H1 (cell line): Measurements from ENCODE around the gene USP12. TPM values are rescaled to one million over a fixed set of nuclear protein-coding genes. Genes with fewer than 3 reads are reported as not detected.

Experiments used
- CTCF ChIA-PET: fragments of 300-600 bp; sonication (Branson Sonifier 250); formaldehyde crosslinking; loops from one replicate; lab custom pipeline; 2021; ENCODE audit not compliant: partially characterized antibody; lab: Charles Lee
- POLR2A ChIA-PET: fragments of 300-600 bp; sonication (Branson Sonifier 250); formaldehyde crosslinking; loops from one replicate; lab custom pipeline; 2021; ENCODE audit warnings: inconsistent platforms; ENCODE audit not compliant: partially characterized antibody; lab: Charles Lee
- DNase-seq, 2 experiments: peaks; one replicate each; pipeline versions ENCODE4 v3.0.0 to v3.0.0-alpha.2; 2010 to 2022; ENCODE audit warnings: low spot score in 2 of 2, low read depth in 1 of 2, mixed read lengths in 1 of 2
- FAIRE-seq: peaks from 2 replicates; lab custom pipeline; 2011; peaks lifted over from hg19 to GRCh38; lab: Jason Lieb, UNC
- H2AFZ ChIP-seq: 2 replicates; pipeline ENCODE4 v1.8.1; 2012; ENCODE audit warnings: low read length, inconsistent platforms
- H2AK5ac ChIP-seq: 2 replicates; pipeline ENCODE4 v1.6.1; 2013; ENCODE audit warnings: low read depth, low read length
- H2BK120ac ChIP-seq: replicated peaks from 2 replicates; pipeline ENCODE3; 2013; ENCODE audit warnings: low read depth, low read length, inconsistent platforms
- H2BK12ac ChIP-seq: 2 replicates; pipeline ENCODE4 v1.6.1; 2013; ENCODE audit warnings: low read depth, low read length
- H2BK15ac ChIP-seq: 2 replicates; pipeline ENCODE4 v1.6.1; 2013; ENCODE audit warnings: low read length
- H2BK20ac ChIP-seq: 2 replicates; pipeline ENCODE4 v1.6.1; 2013; ENCODE audit warnings: low read length
- H2BK5ac ChIP-seq: 2 replicates; pipeline ENCODE4 v1.6.1; 2013; ENCODE audit warnings: low read depth, low read length
- H3K14ac ChIP-seq: 2 replicates; pipeline ENCODE4 v1.6.1; 2013; ENCODE audit warnings: inconsistent platforms; ENCODE audit not compliant: insufficient read length
- H3K18ac ChIP-seq: 2 replicates; pipeline ENCODE4 v1.6.1; 2013; ENCODE audit warnings: low read length; ENCODE audit errors: extremely low read depth
- H3K23ac ChIP-seq: 2 replicates; pipeline ENCODE4 v1.6.1; 2013; ENCODE audit warnings: inconsistent platforms; ENCODE audit not compliant: insufficient read length
- H3K23me2 ChIP-seq: 2 replicates; pipeline ENCODE4 v1.6.1; 2013; ENCODE audit warnings: low read depth, low read length
- H3K27ac ChIP-seq: 2 replicates; pipeline ENCODE4 v1.6.1; 2011; ENCODE audit warnings: low read depth, low read length, inconsistent platforms
- H3K27me3 ChIP-seq, 4 experiments: replicated peaks in 1 of 4; 1 replicate in 1 of 4; 2 replicates in 3 of 4; pipeline versions ENCODE4 v1.6.1 to v1.8.1; 2011 to 2013; ENCODE audit warnings: low read length in 3 of 4, mild to moderate bottlenecking in 3 of 4, inconsistent platforms in 2 of 4, mixed read lengths in 2 of 4, moderate library complexity in 1 of 4; ENCODE audit not compliant: control insufficient read depth in 3 of 4, insufficient read depth in 3 of 4; ENCODE audit errors: extremely low read depth in 1 of 4
- H3K36me3 ChIP-seq, 4 experiments: 2 replicates each; pipeline versions ENCODE4 v1.6.1 to v1.8.1; 2011 to 2013; ENCODE audit warnings: mild to moderate bottlenecking in 4 of 4, low read length in 3 of 4, moderate library complexity in 2 of 4, control low read depth in 1 of 4, inconsistent platforms in 1 of 4; ENCODE audit not compliant: insufficient read depth in 4 of 4, control insufficient read depth in 2 of 4
- H3K4ac ChIP-seq: replicated peaks from 2 replicates; pipeline ENCODE3; 2013; ENCODE audit warnings: low read length, low read depth, mixed read lengths, inconsistent platforms; ENCODE audit not compliant: insufficient read length
- H3K4me1 ChIP-seq, 4 experiments: replicated peaks in 1 of 4; 1 replicate in 1 of 4; 2 replicates in 3 of 4; pipeline versions ENCODE4 v1.6.1 to v1.8.1; 2011 to 2013; ENCODE audit warnings: low read length in 3 of 4, inconsistent platforms in 2 of 4, mixed read lengths in 1 of 4; ENCODE audit not compliant: insufficient read depth in 4 of 4, control insufficient read depth in 3 of 4
- H3K4me2 ChIP-seq, 2 experiments: 2 replicates each; pipeline versions ENCODE4 v1.6.1 to v1.8.1; 2011 to 2013; ENCODE audit warnings: low read depth in 2 of 2, low read length in 2 of 2, control low read depth in 1 of 2, inconsistent platforms in 1 of 2, mild to moderate bottlenecking in 1 of 2; ENCODE audit not compliant: insufficient read depth in 1 of 2
- H3K4me3 ChIP-seq, 4 experiments: fragments of 200-600, 300-600 bp in 1 of 4; sonication (generic), shearing (Covaris generic), sonication (Bioruptor Twin) in 1 of 4; 2 replicates each; pipeline versions ENCODE4 v1.5.1 to v1.8.1; 2011 to 2016; ENCODE audit warnings: low read length in 4 of 4, low read depth in 3 of 4, control low read depth in 2 of 4, inconsistent platforms in 2 of 4, mild to moderate bottlenecking in 2 of 4, mixed read lengths in 1 of 4, moderate library complexity in 1 of 4; ENCODE audit not compliant: insufficient read depth in 2 of 4; ENCODE audit errors: extremely low read depth in 1 of 4
- H3K56ac ChIP-seq: replicated peaks from 2 replicates; pipeline ENCODE3; 2013; ENCODE audit warnings: low read depth, mild to moderate bottlenecking, mixed read lengths, low read length, inconsistent platforms; ENCODE audit not compliant: insufficient read length
- H3K79me1 ChIP-seq: 2 replicates; pipeline ENCODE4 v1.6.1; 2013; ENCODE audit warnings: low read depth, low read length, control low read depth
- H3K79me2 ChIP-seq, 2 experiments: 2 replicates each; pipeline versions ENCODE4 v1.6.1 to v1.8.1; 2012 to 2013; ENCODE audit warnings: low read length in 2 of 2, mild to moderate bottlenecking in 2 of 2, inconsistent platforms in 1 of 2; ENCODE audit not compliant: insufficient read depth in 2 of 2, control insufficient read depth in 1 of 2
- H3K9ac ChIP-seq, 4 experiments: replicated peaks in 1 of 4; 1 replicate in 1 of 4; 2 replicates in 3 of 4; pipeline versions ENCODE4 v1.6.1 to v1.8.1; 2011 to 2013; ENCODE audit warnings: low read depth in 3 of 4, low read length in 3 of 4, control low read depth in 2 of 4, mild to moderate bottlenecking in 2 of 4, moderate library complexity in 2 of 4, inconsistent platforms in 1 of 4; ENCODE audit errors: extremely low read depth in 1 of 4
- H3K9me3 ChIP-seq, 2 experiments: 2 replicates each; pipeline versions ENCODE4 v1.6.1 to v1.8.1; 2012 to 2013; ENCODE audit warnings: mild to moderate bottlenecking in 2 of 2, moderate library complexity in 2 of 2, control low read depth in 1 of 2, inconsistent platforms in 1 of 2, low read depth in 1 of 2, low read length in 1 of 2, mixed read lengths in 1 of 2; ENCODE audit not compliant: insufficient read depth in 2 of 2
- H4K20me1 ChIP-seq, 2 experiments: replicated peaks in 1 of 2; 2 replicates each; pipeline versions ENCODE3 to v1.8.1; 2011 to 2013; ENCODE audit warnings: inconsistent platforms in 2 of 2, low read length in 2 of 2, mild to moderate bottlenecking in 1 of 2; ENCODE audit not compliant: insufficient read depth in 2 of 2, control insufficient read depth in 1 of 2
- H4K5ac ChIP-seq: 2 replicates; pipeline ENCODE4 v1.6.1; 2013; ENCODE audit warnings: low read length, low read depth, mixed read lengths, inconsistent platforms; ENCODE audit not compliant: insufficient read length
- H4K8ac ChIP-seq: 2 replicates; pipeline ENCODE4 v1.8.0; 2013; ENCODE audit warnings: mild to moderate bottlenecking, moderate library complexity, low read length, inconsistent platforms; ENCODE audit not compliant: insufficient read depth; ENCODE audit errors: extremely low read depth
- H4K91ac ChIP-seq: replicated peaks from 2 replicates; pipeline ENCODE3; 2013; ENCODE audit warnings: low read length, mixed read lengths, inconsistent platforms; ENCODE audit not compliant: insufficient read length
- ATF3 ChIP-seq: IDR thresholded peaks from 2 replicates; pipeline ENCODE4 v1.6.1; 2011; ENCODE audit warnings: low read depth, mild to moderate bottlenecking, low read length; ENCODE audit not compliant: insufficient read depth
- BRCA1 ChIP-seq: IDR thresholded peaks from 2 replicates; pipeline ENCODE4 v1.6.1; 2012; ENCODE audit warnings: low read depth, low read length, improper control_type of control experiment
- CHD2 ChIP-seq: IDR thresholded peaks from 2 replicates; pipeline ENCODE4 v1.6.1; 2012; ENCODE audit warnings: low read length, improper control_type of control experiment
- EP300 ChIP-seq, 2 experiments: IDR thresholded peaks; 1 replicate in 1 of 2; 2 replicates in 1 of 2; pipeline ENCODE4 v1.6.1; 2011 to 2012; ENCODE audit warnings: low read depth in 2 of 2, low read length in 2 of 2, mild to moderate bottlenecking in 2 of 2, borderline replicate concordance in 1 of 2, inconsistent platforms in 1 of 2, moderate library complexity in 1 of 2
- HDAC2 ChIP-seq, 2 experiments: fragments of 300-600 bp in 1 of 2; sonication (generic) in 1 of 2; IDR thresholded peaks; 2 replicates each; pipeline ENCODE4 v1.6.1; 2011 to 2012; ENCODE audit warnings: low read depth in 2 of 2, low read length in 2 of 2, mild to moderate bottlenecking in 2 of 2, moderate library complexity in 2 of 2, borderline replicate concordance in 1 of 2, inconsistent platforms in 1 of 2
- JUND ChIP-seq: IDR thresholded peaks from 2 replicates; pipeline ENCODE4 v1.6.1; 2011; ENCODE audit warnings: mild to moderate bottlenecking, improper control_type of control experiment, low read length
- KDM5A ChIP-seq: fragments of 200-600 bp; IDR thresholded peaks from 2 replicates; pipeline ENCODE4 v1.7.1; 2012; ENCODE audit warnings: mild to moderate bottlenecking, low read length, inconsistent platforms, mixed read lengths
- POLR2AphosphoS5 ChIP-seq: IDR thresholded peaks from 2 replicates; pipeline ENCODE4 v1.6.1; 2011; ENCODE audit warnings: low read depth, low read length
- RAD21 ChIP-seq, 2 experiments: IDR thresholded peaks in 1 of 2; conservative IDR thresholded peaks in 1 of 2; 2 replicates each; pipeline ENCODE4 v1.6.1; 2011; ENCODE audit warnings: low read depth in 2 of 2, low read length in 2 of 2, improper control_type of control experiment in 1 of 2, inconsistent platforms in 1 of 2, mild to moderate bottlenecking in 1 of 2, moderate library complexity in 1 of 2
- SAP30 ChIP-seq: fragments of 300-600 bp; sonication (generic); IDR thresholded peaks from 2 replicates; pipeline ENCODE4 v1.7.1; 2012; ENCODE audit warnings: low read length, moderate library complexity, mild to moderate bottlenecking, inconsistent platforms; ENCODE audit not compliant: insufficient read depth, insufficient replicate concordance
- SRF ChIP-seq: IDR thresholded peaks from 2 replicates; pipeline ENCODE4 v1.6.1; 2011; ENCODE audit warnings: mild to moderate bottlenecking, low read depth, low read length, moderate library complexity
- SUZ12 ChIP-seq: fragments of 200-600 bp; sonication (generic); IDR thresholded peaks from 2 replicates; pipeline ENCODE4 v1.6.1; 2012; ENCODE audit warnings: mild to moderate bottlenecking, inconsistent platforms, low read length, moderate library complexity, mixed read lengths
- YY1 ChIP-seq: IDR thresholded peaks from 2 replicates; pipeline ENCODE4 v1.6.1; 2011; ENCODE audit warnings: low read depth, mild to moderate bottlenecking, low read length
- WGBS, 2 experiments: shearing (Covaris generic) in 1 of 2; methylation state at CpG; one replicate each; pipeline versions ENCODE4 v1.1.6 to v1.1.7; 2013 to 2015; ENCODE audit warnings: low lambda C conversion rate in 2 of 2, mixed read lengths in 2 of 2, inconsistent platforms in 1 of 2, low coverage in 1 of 2, missing lambda C conversion rate in 1 of 2; ENCODE audit not compliant: insufficient replicate concordance in 2 of 2, insufficient coverage in 1 of 2, insufficient read length in 1 of 2; ENCODE audit errors: extremely low coverage in 1 of 2, missing lambda C conversion rate in 1 of 2; 5-methylcytosine and 5-hydroxymethylcytosine counted together
- polyA plus RNA-seq, 7 experiments: library from polyadenylated mRNA; depleted of rRNA in 3 of 7; stranded (reverse) in 5 of 7; unstranded in 2 of 7; fragments of >200 nt in 5 of 7; fragments of 200-250 nt in 2 of 7; gene quantifications; 1 replicate in 5 of 7; 2 replicates in 1 of 7; 4 replicates in 1 of 7; pipeline versions ENCODE4 v1.2.1 to v1.2.3, GENCODE V29; 2011 to 2013; ENCODE audit warnings: missing spikeins in 2 of 7, mixed read lengths in 2 of 7
- total RNA-seq: library from RNA; stranded (reverse); fragmentation: NEBNext Ultra II Directional; extraction: Animal tissue kit (Norgen Biotek cat#: 25700); gene quantifications from 2 replicates; pipeline ENCODE4 v1.2.1, GENCODE V29; 2021

USP12 gene
- total and polyA plus RNA-seq, 2 of the 8 experiments (the other 6 are each of a cell fraction or from before 2014, with no cell fraction given), result 4.0 to 30.0 TPM

- no peak overlapping the region for H2BK15ac ChIP-seq
- H3K27me3 ChIP-seq, result no peaks in the 10 kb centered on the region
- peaks cover 0 to 8% (median 2%) of the 10 kb centered on the region in 4 experiments; a peak in 3 of 7 replicates for H3K4me1 ChIP-seq
- no peak for DNase-seq
- ChIA-PET CTCF (interaction anchor here (0.8 kb wide), 1 partner anchor 174 kb away, joined by 3 read pairs; no protein-coding TSS in a partner anchor), POLR2A (no interaction called here)
- no peak overlapping the region for H3K9ac ChIP-seq
- 93% methylated on average over 4 of the region's 4 CpGs; no CpG with 5 or more reads in 1 of the 2 experiments for WGBS, 2 experiments
- H3K23ac ChIP-seq, result no peak overlapping the region
- H3K27ac ChIP-seq, result no peak overlapping the region
- peaks cover 18 to 24% of the 10 kb centered on the region in 2 experiments for H3K9me3 ChIP-seq
- peaks cover 3% of the 10 kb centered on the region; the same call in 1 of the 2 replicates for H3K79me1 ChIP-seq
- no peak overlapping the region for H4K5ac ChIP-seq
- H3K23me2 ChIP-seq, result no peaks in the 10 kb centered on the region
- H2BK120ac ChIP-seq, result no peak overlapping the region
- H3K4me3 ChIP-seq, result no peak overlapping the region
- no peak overlapping the region for H2BK12ac ChIP-seq
- H3K79me2 ChIP-seq, result peaks cover 10 to 93% of the 10 kb centered on the region in 2 experiments; a peak in 3 of 4 replicates
- no peak overlapping the region for H2BK5ac ChIP-seq
- peaks cover 0 to 2% of the 10 kb centered on the region in 2 experiments for H4K20me1 ChIP-seq
- no peak overlapping the region for H2AK5ac ChIP-seq
- no peak overlapping the region for H3K18ac ChIP-seq
- H4K8ac ChIP-seq, result no peak overlapping the region
- H3K4me2 ChIP-seq, result no peak overlapping the region
- no peak overlapping the region for H3K14ac ChIP-seq
- H3K36me3 ChIP-seq, result peaks cover 0 to 12% (median 6%) of the 10 kb centered on the region in 4 experiments; a peak in 3 of 8 replicates
- H2BK20ac ChIP-seq, result no peak overlapping the region
- FAIRE-seq, result no peak
- H3K4ac ChIP-seq, result no peak overlapping the region
- H3K56ac ChIP-seq, result no peak overlapping the region
- no peak overlapping the region for H2AFZ ChIP-seq
- no peak overlapping the region for H4K91ac ChIP-seq
- TF ChIP-seq SRF (no peak), EP300 (IDR thresholded peaks at IDR 0.05; ENCODE audit: borderline replicate concordance in 1 of 2, low read depth in 2 of 2, low read length in 2 of 2) (no peak), SAP30 (no peak), JUND (no peak), BRCA1 (no peak), HDAC2 (IDR thresholded peaks at IDR 0.05; ENCODE audit: borderline replicate concordance in 1 of 2, low read depth in 2 of 2, low read length in 2 of 2) (no peak), POLR2AphosphoS5 (no peak), KDM5A (no peak), YY1 (no peak), ATF3 (no peak), RAD21 (IDR thresholded peaks at IDR 0.05 in 1 of 2, conservative IDR thresholded peaks at IDR 0.05 in 1 of 2; ENCODE audit: low read depth in 2 of 2, low read length in 2 of 2) (no peak), CHD2 (no peak), SUZ12 (no peak)
Observed at GRCh38 chr13:27124571-27124970, 47.0 kb downstream of the USP12 start.
